ENCODE data around the gene HPDL. TPM values are rescaled to one million over a fixed set of nuclear protein-coding genes. Genes with fewer than 3 reads are reported as not detected.
A peak's percentile ranks its signal among the peaks of the same experiment; 100 is the strongest.

The HPDL gene
- total and polyA plus RNA-seq, 2 experiments from 2014 or later, result 3.9 to 5.1 TPM

GRCh38 chr1:45354838-45355237, 28.1 kb downstream of the HPDL start:
- 94% methylated on average over 4 of the region's 4 CpGs for WGBS (ENCODE audit: low lambda C conversion rate, missing lambda C conversion rate)
- TF ChIP-seq, protein P1, sequence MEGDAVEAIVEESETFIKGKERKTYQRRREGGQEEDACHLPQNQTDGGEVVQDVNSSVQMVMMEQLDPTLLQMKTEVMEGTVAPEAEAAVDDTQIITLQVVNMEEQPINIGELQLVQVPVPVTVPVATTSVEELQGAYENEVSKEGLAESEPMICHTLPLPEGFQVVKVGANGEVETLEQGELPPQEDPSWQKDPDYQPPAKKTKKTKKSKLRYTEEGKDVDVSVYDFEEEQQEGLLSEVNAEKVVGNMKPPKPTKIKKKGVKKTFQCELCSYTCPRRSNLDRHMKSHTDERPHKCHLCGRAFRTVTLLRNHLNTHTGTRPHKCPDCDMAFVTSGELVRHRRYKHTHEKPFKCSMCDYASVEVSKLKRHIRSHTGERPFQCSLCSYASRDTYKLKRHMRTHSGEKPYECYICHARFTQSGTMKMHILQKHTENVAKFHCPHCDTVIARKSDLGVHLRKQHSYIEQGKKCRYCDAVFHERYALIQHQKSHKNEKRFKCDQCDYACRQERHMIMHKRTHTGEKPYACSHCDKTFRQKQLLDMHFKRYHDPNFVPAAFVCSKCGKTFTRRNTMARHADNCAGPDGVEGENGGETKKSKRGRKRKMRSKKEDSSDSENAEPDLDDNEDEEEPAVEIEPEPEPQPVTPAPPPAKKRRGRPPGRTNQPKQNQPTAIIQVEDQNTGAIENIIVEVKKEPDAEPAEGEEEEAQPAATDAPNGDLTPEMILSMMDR (IDR thresholded peaks at IDR 0.05; ENCODE audit: poor library complexity), result no peak
- TF ChIP-seq EZH2 (IDR thresholded peaks at IDR 0.05; ENCODE audit: borderline replicate concordance), result no peak
- TF ChIP-seq EZH2phosphoT487 (IDR thresholded peaks at IDR 0.05; ENCODE audit: low read depth, severe bottlenecking, unreplicated experiment), result no peak

GRCh38 chr1:45355683-45356082, 29.0 kb downstream of the HPDL start:
- no peak for DNase-seq (ENCODE audit: low spot score)
- H3K9me3 ChIP-seq (ENCODE audit: low read depth), result no peaks in the 10 kb centered on the region
- H3K4me3 ChIP-seq, result no peak overlapping the region
- no peaks in the 10 kb centered on the region for H3K9me2 ChIP-seq (replicated peaks; ENCODE audit: insufficient read depth)
- no peak overlapping the region for H3K27ac ChIP-seq
- no peaks in the 10 kb centered on the region for H3K36me3 ChIP-seq (replicated peaks; ENCODE audit: insufficient read depth, low read depth)
- 84% methylated on average over 2 of the region's 2 CpGs for WGBS (ENCODE audit: low lambda C conversion rate, missing lambda C conversion rate)
- H3K27me3 ChIP-seq, result no peaks in the 10 kb centered on the region
- H4K20me1 ChIP-seq (ENCODE audit: insufficient read depth, poor library complexity, severe bottlenecking), result no peaks in the 10 kb centered on the region
- TF ChIP-seq EZH2 (IDR thresholded peaks at IDR 0.05; ENCODE audit: borderline replicate concordance), result no peak
- no peak for TF ChIP-seq EZH2phosphoT487 (IDR thresholded peaks at IDR 0.05; ENCODE audit: low read depth, severe bottlenecking, unreplicated experiment)
- TF ChIP-seq, protein P1 (IDR thresholded peaks at IDR 0.05; ENCODE audit: poor library complexity), result no peak
- no peaks in the 10 kb centered on the region for H3K79me2 ChIP-seq
- H3K4me1 ChIP-seq (ENCODE audit: insufficient read depth), result peaks cover 8% of the 10 kb centered on the region
- H3K4me2 ChIP-seq, result no peak overlapping the region
- H2AFZ ChIP-seq, result no peak overlapping the region

More at GRCh38 chr1:45354838-45355237, 28.1 kb downstream of the HPDL start:
- no peak overlapping the region for H2AFZ ChIP-seq
- no peak for DNase-seq (ENCODE audit: low spot score)
- no peaks in the 10 kb centered on the region for H3K79me2 ChIP-seq
- H3K27ac ChIP-seq, result no peak overlapping the region
- H4K20me1 ChIP-seq (ENCODE audit: insufficient read depth, poor library complexity, severe bottlenecking), result no peaks in the 10 kb centered on the region
- H3K36me3 ChIP-seq (replicated peaks; ENCODE audit: insufficient read depth, low read depth), result no peaks in the 10 kb centered on the region
- no peak overlapping the region for H3K4me2 ChIP-seq
- no peaks in the 10 kb centered on the region for H3K9me3 ChIP-seq (ENCODE audit: low read depth)
- no peak overlapping the region for H3K4me3 ChIP-seq
- no peaks in the 10 kb centered on the region for H3K27me3 ChIP-seq
- H3K9me2 ChIP-seq (replicated peaks; ENCODE audit: insufficient read depth), result no peaks in the 10 kb centered on the region
- no peaks in the 10 kb centered on the region for H3K4me1 ChIP-seq (ENCODE audit: insufficient read depth)

GRCh38 chr1:45356186-45356585, 29.5 kb downstream of the HPDL start:
- Histone ChIP-seq H3K4me3 (no peak overlapping the region), H3K27me3 (no peaks in the 10 kb centered on the region), H3K4me2 (no peak overlapping the region), H2AFZ (no peak overlapping the region), H3K9me3 (ENCODE audit: low read depth) (no peaks in the 10 kb centered on the region), H3K4me1 (ENCODE audit: insufficient read depth) (peaks cover 10% of the 10 kb centered on the region), H3K79me2 (no peaks in the 10 kb centered on the region), H3K36me3 (replicated peaks; ENCODE audit: insufficient read depth, low read depth) (no peaks in the 10 kb centered on the region), H3K27ac (no peak overlapping the region), H4K20me1 (ENCODE audit: insufficient read depth, poor library complexity, severe bottlenecking) (no peaks in the 10 kb centered on the region), H3K9me2 (replicated peaks; ENCODE audit: insufficient read depth) (no peaks in the 10 kb centered on the region)
- TF ChIP-seq, protein P1 (IDR thresholded peaks at IDR 0.05; ENCODE audit: poor library complexity), result no peak
- no peak for TF ChIP-seq EZH2 (IDR thresholded peaks at IDR 0.05; ENCODE audit: borderline replicate concordance)
- TF ChIP-seq EZH2phosphoT487 (IDR thresholded peaks at IDR 0.05; ENCODE audit: low read depth, severe bottlenecking, unreplicated experiment), result no peak
- peak; percentile 24 for DNase-seq (ENCODE audit: low spot score)
- WGBS (ENCODE audit: low lambda C conversion rate, missing lambda C conversion rate), result 52% methylated on average over 4 of the region's 4 CpGs

All from hepatocyte (in vitro differentiated cells).